ENCODE data around the gene POMP.
A peak's percentile ranks its signal among the peaks of the same experiment; 100 is the strongest.

POMP gene

DNA sequence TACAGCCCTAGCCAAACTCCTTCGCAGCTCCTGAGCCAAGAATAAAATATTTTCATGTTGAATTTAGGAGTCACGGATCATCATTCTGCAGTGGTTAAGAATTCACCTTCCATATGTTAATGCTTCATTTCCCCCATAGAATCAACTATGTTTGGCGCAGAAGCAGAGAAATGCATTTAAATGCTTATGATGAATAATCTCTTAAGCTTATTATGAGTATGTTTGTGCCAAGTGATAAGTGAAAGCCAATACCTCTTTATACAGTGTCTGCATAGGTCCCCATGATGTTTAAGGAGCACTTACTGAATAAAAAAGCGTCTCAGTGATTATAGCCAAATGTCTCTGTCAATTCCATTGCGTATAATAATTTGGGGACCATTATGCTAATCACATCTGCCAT is 32.7 kb upstream of the POMP start:
- Mint-ChIP-seq H3K4me1 (peaks cover 8% of the 10 kb centered on the region), H3K9me3 (no peaks in the 10 kb centered on the region), H3K27ac (no peak overlapping the region), H3K36me3 (no peaks in the 10 kb centered on the region), H3K27me3 (peaks cover 6% of the 10 kb centered on the region), H3K4me3 (no peak overlapping the region)
- DNase-seq: no peak
- CTCF ChIA-PET: no interaction called here

DNA sequence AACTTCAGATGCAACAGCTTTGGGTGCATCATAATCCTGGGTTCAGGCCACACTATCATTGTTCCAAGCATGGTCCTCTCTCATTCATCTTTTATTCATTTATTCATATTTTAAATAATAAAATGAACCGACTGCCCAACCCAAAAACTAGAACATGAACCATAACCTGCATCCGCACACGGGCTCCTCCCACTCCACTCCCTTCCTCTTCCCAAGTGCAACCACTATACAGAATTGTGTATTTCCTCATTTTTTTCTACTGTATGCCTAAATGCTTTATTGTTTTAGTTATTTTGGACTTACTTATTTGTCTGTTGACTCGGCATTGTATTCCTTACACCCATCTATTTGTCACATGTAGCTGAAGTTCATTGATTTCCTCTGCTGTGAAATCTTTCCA is 30.7 kb upstream of the POMP start:
- DNase-seq: no peak
- Mint-ChIP-seq H3K9me3 (no peaks in the 10 kb centered on the region), H3K4me3 (no peak overlapping the region), H3K4me1 (peaks cover 8% of the 10 kb centered on the region), H3K27me3 (peaks cover 11% of the 10 kb centered on the region), H3K36me3 (no peaks in the 10 kb centered on the region), H3K27ac (no peak overlapping the region)
- CTCF ChIA-PET: interaction anchor here (1.6 kb wide), 1 partner anchor 9 kb away, joined by 11 read pairs; no protein-coding TSS in a partner anchor

DNA sequence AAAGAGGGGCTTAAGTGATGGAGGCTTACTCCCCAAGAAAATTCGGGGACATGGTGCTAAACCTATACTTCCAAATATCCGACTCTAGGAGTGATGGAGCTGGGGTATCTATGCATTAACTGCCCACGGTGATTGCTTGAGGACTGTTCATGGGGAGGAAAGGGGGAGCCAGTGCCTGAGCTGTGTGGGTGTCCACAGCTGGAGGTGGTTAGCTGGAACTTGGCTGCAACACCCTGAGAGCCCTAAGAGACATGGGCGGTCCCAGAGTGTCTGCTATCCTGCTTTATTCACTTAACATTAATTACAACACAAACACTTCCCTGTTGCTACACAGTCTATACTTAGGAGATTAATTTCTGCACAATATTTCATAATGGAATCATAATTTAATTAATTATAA is 28.1 kb upstream of the POMP start:
- H3K4me1 Mint-ChIP-seq: no peaks in the 10 kb centered on the region
- DNase-seq: no peak
- H3K36me3 Mint-ChIP-seq: no peaks in the 10 kb centered on the region
- no peak overlapping the region for H3K4me3 Mint-ChIP-seq
- no peaks in the 10 kb centered on the region for H3K9me3 Mint-ChIP-seq
- H3K27ac Mint-ChIP-seq: no peak overlapping the region
- H3K27me3 Mint-ChIP-seq: peaks cover 20% of the 10 kb centered on the region
- CTCF ChIA-PET: interaction anchor here (0.9 kb wide), 1 partner anchor 306 kb away, joined by 4 read pairs; no protein-coding TSS in a partner anchor

DNA sequence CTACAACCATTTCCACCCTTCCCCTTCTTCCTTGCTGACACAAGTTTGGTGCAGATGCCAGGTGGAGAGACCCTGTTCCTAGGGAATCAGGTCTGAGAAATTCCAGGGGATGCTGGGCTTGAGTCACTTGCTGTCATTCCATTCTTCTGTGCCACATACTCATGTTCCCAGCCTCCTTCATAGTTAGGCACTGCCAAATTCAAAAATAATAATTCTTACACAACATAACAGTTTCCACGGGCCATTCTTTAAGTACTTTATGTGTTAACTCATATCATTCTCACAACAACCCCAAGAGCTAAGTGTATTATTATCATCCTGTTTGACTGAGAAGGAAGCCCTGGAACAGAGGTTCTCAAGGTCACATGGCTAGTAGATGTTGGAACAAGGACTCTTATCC is 27.1 kb upstream of the POMP start:
- Mint-ChIP-seq H3K36me3 (no peaks in the 10 kb centered on the region), H3K4me3 (no peak overlapping the region), H3K9me3 (no peaks in the 10 kb centered on the region), H3K4me1 (peaks cover 5% of the 10 kb centered on the region), H3K27me3 (peaks cover 25% of the 10 kb centered on the region), H3K27ac (no peak overlapping the region)
- CTCF ChIA-PET: interaction anchor here (0.9 kb wide), 1 partner anchor 307 kb away, joined by 4 read pairs; no protein-coding TSS in a partner anchor
- DNase-seq: no peak

DNA sequence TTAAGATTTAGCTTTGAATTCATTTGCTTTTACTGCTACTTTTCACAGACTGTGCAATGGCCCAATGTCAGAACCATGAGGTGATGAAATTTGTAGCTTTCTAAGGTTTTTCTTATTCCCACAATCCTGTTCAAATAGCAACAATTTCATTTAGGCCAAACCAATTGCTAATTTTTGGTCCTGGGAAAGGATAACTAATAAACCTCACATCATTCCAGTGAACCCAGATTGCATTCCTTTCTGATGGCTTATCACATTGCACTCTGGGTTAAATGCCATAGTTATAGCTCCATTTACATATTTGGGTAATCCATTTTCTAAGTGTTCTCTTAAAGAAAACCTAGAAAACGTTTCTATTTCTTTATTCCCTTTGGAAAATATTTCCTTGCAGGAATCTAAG is 22.9 kb upstream of the POMP start:
- Mint-ChIP-seq H3K4me3 (no peak overlapping the region), H3K27me3 (peaks cover 24% of the 10 kb centered on the region), H3K27ac (no peak overlapping the region), H3K36me3 (no peaks in the 10 kb centered on the region), H3K4me1 (peaks cover 13% of the 10 kb centered on the region), H3K9me3 (no peaks in the 10 kb centered on the region)
- no peak for DNase-seq
- CTCF ChIA-PET: interaction anchor here (0.7 to 2.7 kb wide), 9 partner anchors 8 to 322 kb away, joined by 3 to 24 read pairs (median 4); partner anchors contain the start of gene POMP

DNA sequence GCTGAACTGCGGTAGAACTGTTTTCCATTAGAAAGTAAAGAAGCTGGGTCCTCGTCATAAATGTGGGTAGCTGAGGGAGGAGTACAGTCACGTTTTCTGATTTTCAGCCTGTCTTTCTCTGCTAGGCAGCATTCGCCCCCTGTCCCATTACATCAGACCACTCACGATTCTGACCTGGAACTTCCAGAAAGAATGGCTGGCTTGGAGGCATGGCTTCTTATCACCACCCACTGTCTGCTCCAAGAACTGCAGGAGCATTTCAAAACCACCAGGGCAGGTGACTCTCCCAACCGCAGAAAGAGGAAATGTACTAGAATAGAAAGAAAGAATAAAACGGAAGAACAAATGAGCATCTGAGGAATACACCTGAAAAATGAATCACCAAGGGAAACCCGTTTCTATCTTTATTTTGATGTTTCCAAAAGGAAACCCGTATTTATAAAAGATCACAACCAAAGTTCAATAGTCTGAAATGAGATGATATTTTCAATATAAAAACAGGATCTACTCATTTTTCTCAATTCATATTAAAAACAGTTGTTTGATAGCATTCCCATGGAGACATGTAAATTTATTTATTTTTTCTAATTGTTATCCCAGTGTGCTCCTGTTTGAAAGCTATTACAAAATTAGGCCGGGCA is 22.1 kb upstream of the POMP start:
- Mint-ChIP-seq H3K4me1 (peaks cover 13% of the 10 kb centered on the region), H3K4me3 (no peak overlapping the region), H3K36me3 (no peaks in the 10 kb centered on the region), H3K27ac (no peak overlapping the region), H3K27me3 (peaks cover 25% of the 10 kb centered on the region), H3K9me3 (no peaks in the 10 kb centered on the region)
- DNase-seq: peak; percentile 59
- CTCF ChIA-PET: interaction anchor here (0.9 to 2.7 kb wide), 8 partner anchors 9 to 323 kb away, joined by 3 to 24 read pairs (median 5); partner anchors contain the start of gene POMP

DNA sequence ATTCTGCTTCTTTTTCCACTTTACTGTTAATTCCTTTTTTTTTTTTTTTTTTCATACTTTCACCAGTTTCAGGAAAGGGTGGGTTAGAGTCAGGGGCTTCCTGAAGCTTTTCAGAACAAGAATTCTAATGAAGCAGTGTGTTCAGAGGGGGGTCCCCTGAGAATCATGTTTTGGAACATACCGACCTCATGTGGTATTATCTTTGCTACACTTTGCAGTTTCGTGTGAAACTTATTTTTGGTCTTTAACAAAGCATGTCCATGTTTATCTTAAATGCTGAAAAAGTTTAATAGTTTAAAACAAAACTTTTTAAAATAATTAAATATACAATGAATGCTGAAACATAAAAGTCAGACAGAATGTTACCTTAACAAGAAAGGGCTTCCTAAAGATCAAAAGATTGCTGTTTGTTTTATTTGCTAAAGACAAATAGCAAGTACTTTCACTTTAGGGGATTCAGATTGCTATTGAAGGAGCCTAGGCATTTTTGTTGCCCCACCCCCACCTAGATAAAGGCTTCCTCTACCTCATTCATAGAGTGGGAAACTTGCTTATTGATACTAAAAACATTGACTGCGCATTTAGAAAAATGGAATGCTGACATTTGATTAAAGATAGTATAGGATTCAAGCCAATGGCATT is 21.1 kb upstream of the POMP start:
- Mint-ChIP-seq H3K4me3 (no peak overlapping the region), H3K9me3 (no peaks in the 10 kb centered on the region), H3K27ac (no peak overlapping the region), H3K4me1 (peaks cover 13% of the 10 kb centered on the region), H3K27me3 (peaks cover 27% of the 10 kb centered on the region), H3K36me3 (no peaks in the 10 kb centered on the region)
- CTCF ChIA-PET: interaction anchor here (0.7 to 2.7 kb wide), 6 partner anchors 10 to 762 kb away, joined by 3 to 24 read pairs (median 4); no protein-coding TSS in a partner anchor
- DNase-seq: peak; percentile 25

DNA sequence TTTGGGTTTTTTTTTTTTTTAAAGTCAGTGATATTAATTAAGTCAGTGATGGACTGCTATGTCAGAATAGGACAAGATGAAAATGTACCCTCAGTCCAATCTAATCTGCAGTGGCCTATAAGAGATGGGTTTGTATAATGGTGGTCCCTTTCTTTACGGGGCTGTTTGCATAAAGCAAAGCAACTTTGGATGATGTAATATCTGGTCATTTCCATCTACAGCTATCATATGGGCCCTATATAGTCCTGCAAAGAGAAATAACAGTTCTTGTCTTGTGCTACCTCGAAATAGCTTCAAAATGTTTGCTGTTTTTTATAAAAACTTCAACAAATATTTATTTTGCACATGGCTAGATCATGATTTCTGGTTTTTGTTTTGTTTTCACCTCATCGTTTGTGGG is 20.2 kb upstream of the POMP start:
- Mint-ChIP-seq H3K4me1 (peaks cover 13% of the 10 kb centered on the region), H3K9me3 (no peaks in the 10 kb centered on the region), H3K4me3 (no peak overlapping the region), H3K27ac (no peak overlapping the region), H3K36me3 (no peaks in the 10 kb centered on the region), H3K27me3 (peaks cover 23% of the 10 kb centered on the region)
- CTCF ChIA-PET: interaction anchor here (0.7 to 0.9 kb wide), 3 partner anchors 10 to 763 kb away, joined by 3 to 4 read pairs (median 3); no protein-coding TSS in a partner anchor
- DNase-seq: no peak

DNA sequence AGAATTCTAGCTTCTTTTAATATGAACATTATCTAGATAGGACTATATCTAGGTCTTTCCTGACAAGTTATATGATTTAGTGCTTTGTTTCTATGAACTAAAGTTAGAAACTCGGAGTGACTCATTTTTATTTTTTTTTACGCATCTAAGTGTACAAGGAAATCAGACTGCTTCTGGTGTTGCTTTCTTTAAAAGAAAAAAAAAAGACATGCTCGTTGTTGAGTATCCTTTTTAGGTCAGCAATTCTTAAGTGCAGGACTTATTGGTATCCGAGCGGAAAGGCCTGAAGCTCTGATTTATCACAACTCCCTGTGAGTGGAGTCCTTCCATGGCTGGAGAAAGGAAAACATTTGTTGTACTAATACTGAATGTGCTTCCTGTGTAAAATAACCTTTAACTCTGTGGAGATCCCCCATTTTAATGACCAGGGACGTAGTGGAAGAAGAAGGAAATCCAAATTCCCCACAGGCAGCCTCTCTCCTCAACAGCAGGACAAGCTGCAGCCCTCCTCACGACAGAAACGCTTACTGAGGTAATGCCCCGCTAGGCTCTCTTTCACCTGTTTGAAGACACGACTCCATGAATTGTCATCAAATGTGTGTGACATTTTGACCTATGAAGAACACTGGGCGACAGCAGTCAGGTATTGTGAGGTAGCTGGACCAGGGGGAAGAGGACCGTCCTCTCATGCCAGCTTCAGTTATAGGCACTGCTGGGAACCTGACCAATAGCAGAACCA is 17.9 kb upstream of the POMP start:
- no peak for DNase-seq
- peaks cover 13% of the 10 kb centered on the region for H3K27me3 Mint-ChIP-seq

DNA sequence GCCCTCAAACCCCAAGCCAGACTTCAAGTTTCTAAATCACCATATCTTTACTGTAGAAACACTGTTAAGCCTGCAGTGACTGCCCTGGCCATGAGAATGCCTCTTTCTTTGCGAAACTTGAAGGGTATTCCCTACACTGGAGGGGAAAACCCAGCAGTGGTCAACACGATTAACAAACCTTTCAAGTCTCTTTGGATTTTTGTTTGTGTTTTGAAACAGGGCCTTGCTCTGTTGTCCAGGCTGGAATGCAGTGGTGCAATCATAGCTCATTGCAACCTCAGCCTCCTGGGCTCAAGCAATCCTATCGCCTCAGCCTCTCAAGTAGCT is 17.4 kb upstream of the POMP start:
- Mint-ChIP-seq H3K27me3 (peaks cover 12% of the 10 kb centered on the region), H3K36me3 (no peaks in the 10 kb centered on the region), H3K27ac (no peak overlapping the region), H3K4me1 (peaks cover 11% of the 10 kb centered on the region), H3K9me3 (no peaks in the 10 kb centered on the region), H3K4me3 (no peak overlapping the region)
- CTCF ChIA-PET: interaction anchor here (1.8 kb wide), 1 partner anchor 13 kb away, joined by 3 read pairs; no protein-coding TSS in a partner anchor
- DNase-seq: no peak

More for the DNA sequence above, 17.9 kb upstream of the POMP start:
- Mint-ChIP-seq H3K4me3 (no peak overlapping the region), H3K4me1 (peaks cover 13% of the 10 kb centered on the region), H3K9me3 (no peaks in the 10 kb centered on the region), H3K36me3 (no peaks in the 10 kb centered on the region), H3K27ac (no peak overlapping the region)
- CTCF ChIA-PET: interaction anchor here (0.6 to 1.8 kb wide), 2 partner anchors 13 to 86 kb away, joined by 3 read pairs; no protein-coding TSS in a partner anchor

DNA sequence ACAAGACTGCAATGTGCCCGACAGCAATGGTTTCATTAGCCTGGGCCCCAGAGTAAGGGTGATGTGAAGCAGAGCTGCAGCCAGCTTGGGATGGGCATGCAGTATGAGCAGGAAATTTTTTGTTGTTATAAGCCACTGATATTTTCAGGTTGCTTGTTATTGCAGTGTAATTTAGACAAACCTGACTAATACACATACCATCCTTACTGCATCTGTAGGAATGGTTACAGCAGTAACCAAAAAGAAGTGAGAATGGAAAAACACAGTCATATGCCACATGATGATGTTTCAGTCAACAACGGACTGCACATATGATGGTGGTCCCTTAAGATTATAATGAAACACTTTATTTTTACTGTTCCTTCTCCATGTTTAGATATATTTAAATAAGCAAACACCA is 8.6 kb upstream of the POMP start:
- Mint-ChIP-seq H3K4me1 (no peaks in the 10 kb centered on the region), H3K27ac (no peak overlapping the region), H3K9me3 (no peaks in the 10 kb centered on the region), H3K36me3 (peaks cover 10% of the 10 kb centered on the region), H3K27me3 (no peaks in the 10 kb centered on the region), H3K4me3 (no peak overlapping the region)
- no peak for DNase-seq
- CTCF ChIA-PET: no interaction called here

DNA sequence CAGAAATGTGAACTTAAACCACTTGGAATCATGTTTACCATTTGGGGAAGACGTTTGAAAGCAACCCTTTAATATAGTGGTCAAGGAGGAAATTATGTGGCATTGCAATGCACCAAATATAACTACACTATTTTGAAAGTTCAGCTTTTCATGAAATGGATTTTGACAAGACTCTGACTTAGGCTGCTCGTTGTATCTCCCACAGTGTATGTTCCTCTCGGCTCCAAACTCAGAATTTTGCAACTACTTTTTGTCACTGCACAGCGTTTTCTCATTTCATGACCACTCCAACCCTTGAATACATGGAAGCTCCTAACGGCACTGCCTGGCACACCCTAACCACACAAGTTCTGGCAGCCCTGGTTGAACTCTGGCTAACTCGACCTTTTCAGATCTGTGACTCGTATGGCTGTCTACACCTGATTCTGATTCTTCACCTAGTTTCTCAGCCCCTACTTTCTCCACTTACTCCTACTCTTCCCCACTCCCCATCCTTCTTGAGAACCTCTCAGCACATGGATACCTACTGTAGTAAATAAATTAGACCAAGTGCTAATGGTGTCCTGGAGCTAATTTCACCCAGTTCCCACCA is 7.0 kb upstream of the POMP start:
- Mint-ChIP-seq H3K36me3 (peaks cover 12% of the 10 kb centered on the region), H3K4me3 (no peak overlapping the region), H3K27ac (no peak overlapping the region), H3K27me3 (no peaks in the 10 kb centered on the region), H3K9me3 (no peaks in the 10 kb centered on the region), H3K4me1 (peaks cover 6% of the 10 kb centered on the region)
- no peak for DNase-seq
- CTCF ChIA-PET: no interaction called here

DNA sequence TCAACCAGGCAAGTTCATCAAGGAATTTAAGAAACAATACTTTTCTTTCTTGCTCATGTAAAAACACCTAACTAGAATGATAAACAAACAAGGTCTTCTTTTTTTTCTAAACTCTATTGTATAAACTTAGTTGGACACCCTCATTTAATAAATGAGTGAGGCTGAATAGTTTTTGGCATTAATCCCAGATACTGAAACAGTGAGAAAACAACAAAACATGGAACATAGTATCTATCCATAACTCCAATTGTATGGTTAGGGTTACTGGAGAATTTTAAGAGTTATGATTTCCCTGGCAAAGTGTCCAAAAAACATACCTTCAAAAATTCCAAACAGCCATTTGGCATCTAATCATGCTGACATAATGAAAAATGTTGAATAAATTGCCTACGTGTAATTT is 5.8 kb upstream of the POMP start:
- CTCF ChIA-PET: no interaction called here
- Mint-ChIP-seq H3K27ac (no peak overlapping the region), H3K36me3 (peaks cover 16% of the 10 kb centered on the region), H3K4me1 (peaks cover 16% of the 10 kb centered on the region), H3K9me3 (no peaks in the 10 kb centered on the region), H3K4me3 (no peak overlapping the region), H3K27me3 (no peaks in the 10 kb centered on the region)
- no peak for DNase-seq

DNA sequence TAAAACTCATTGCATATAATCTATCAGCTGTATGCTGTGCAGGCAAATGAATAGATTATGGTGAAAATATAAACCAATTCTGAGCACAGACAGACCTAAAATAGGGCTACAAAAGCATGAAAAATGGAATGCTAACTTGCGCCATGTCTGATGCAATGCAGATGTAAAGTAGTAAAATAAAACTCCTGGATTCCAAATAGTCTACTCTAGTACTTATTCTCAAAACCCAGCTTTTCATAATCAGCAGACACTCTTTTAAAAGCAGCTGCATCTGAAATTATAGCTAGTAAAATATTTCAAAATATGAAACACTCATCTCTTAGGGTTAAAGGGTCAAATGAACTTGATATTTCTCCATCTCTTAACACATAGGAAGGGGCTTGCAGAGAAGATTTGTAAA is 4.7 kb upstream of the POMP start:
- Mint-ChIP-seq H3K4me3 (no peak overlapping the region), H3K27me3 (no peaks in the 10 kb centered on the region), H3K36me3 (peaks cover 16% of the 10 kb centered on the region), H3K4me1 (peaks cover 20% of the 10 kb centered on the region), H3K9me3 (no peaks in the 10 kb centered on the region), H3K27ac (no peak overlapping the region)
- no peak for DNase-seq
- CTCF ChIA-PET: interaction anchor here (0.7 kb wide), 1 partner anchor 12 kb away, joined by 3 read pairs; no protein-coding TSS in a partner anchor

All from activated naive CD4-positive, alpha-beta T cell treated with anti-CD3 and anti-CD28 coated beads, Interleukin-2, amount 10 ng/mL, durations not matched to agents 7 days and 5 days (primary cell).